Inferior parietal cortex (tissue), 1 donor: ENCODE data around the gene KCNIP3.
"Not testable (repeated sequence)": the region's sequence is repeated elsewhere in the genome, so short reads cannot be mapped to it uniquely, and the experiment has no call there.

Experiments
- DNase-seq: peaks from one replicate; pipeline ENCODE4 v3.0.0-alpha.2; 2016; ENCODE audit errors: extremely low spot score

KCNIP3 gene

GRCh38 chr2:95361216-95361980 lies 64.3 kb downstream of the KCNIP3 start:
- no peak for DNase-seq

GRCh38 chr2:95362486-95362885 lies 65.3 kb downstream of the KCNIP3 start:
- DNase-seq, result no peak

GRCh38 chr2:95366514-95366913 lies 69.4 kb downstream of the KCNIP3 start:
- DNase-seq, result no peak

DNA sequence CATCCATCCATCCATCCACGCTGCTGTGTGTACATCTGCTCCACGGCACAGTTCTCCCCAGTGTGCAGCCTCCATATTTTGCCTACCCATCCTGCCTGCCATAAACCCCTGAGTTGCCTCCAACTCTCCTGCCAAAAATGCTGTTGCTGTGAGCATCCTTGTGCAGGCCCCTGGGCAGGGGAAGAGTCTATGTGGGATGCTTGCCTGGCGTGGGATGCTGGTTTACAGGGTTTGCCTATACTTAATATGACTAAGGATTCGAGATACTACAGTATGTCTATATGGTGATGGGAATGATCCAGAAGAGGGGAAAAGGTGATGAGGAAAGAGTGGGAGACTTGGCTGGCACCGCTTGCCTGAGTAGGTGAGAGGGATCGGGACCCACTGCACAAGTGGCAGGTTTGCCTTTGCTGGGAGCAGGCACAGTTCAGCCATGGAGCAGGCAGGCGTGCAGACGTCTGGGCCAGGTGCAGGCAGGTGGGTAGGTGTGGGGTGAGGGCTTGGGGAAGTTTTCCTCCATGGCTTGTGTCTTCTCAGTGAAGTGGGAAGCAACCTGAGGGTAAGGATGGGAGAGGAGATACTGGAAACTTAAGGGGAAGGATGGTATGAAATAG lies 75.2 kb downstream of the KCNIP3 start:
- DNase-seq, result no peak

DNA sequence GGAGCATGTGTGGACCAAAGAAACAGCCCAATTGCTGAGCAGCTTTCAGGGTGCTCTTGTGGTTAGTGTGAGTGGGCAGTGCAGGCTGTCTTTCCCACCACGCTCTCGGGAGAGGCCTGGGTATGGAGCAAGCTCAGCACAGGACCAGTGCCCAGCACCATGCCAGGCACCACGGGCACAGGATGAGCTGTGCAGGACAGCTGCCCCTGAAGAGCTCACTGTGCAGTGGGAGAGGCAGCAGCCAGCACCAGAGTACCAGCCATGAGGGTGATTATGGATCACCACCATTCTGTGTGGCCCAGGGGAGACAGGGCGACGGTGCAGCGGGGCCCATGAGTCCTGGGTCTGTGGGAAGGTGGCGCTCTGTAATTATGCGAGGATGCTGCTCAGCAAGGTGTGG lies 75.7 kb downstream of the KCNIP3 start:
- DNase-seq, result no peak

DNA sequence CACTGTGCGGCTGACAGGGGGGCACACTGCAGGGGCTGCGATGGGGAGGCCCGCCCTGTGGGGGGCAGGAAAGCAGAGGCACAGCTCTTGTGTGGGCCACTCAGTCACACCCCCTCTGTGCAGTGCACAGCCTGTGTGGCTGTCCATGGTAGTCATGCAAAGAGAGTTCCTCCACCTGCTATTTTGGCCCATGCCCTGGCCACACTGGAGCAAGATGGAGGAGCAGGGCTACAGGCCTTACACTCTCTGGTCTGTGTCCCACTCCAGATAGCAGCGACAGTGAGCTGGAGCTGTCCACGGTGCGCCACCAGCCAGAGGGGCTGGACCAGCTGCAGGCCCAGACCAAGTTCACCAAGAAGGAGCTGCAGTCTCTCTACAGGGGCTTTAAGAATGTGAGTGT lies 76.9 kb downstream of the KCNIP3 start:
- no peak for DNase-seq

GRCh38 chr2:95374451-95374920 lies 77.3 kb downstream of the KCNIP3 start:
- DNase-seq, result no peak

GRCh38 chr2:95374921-95375471 lies 77.8 kb downstream of the KCNIP3 start:
- no peak for DNase-seq

DNA sequence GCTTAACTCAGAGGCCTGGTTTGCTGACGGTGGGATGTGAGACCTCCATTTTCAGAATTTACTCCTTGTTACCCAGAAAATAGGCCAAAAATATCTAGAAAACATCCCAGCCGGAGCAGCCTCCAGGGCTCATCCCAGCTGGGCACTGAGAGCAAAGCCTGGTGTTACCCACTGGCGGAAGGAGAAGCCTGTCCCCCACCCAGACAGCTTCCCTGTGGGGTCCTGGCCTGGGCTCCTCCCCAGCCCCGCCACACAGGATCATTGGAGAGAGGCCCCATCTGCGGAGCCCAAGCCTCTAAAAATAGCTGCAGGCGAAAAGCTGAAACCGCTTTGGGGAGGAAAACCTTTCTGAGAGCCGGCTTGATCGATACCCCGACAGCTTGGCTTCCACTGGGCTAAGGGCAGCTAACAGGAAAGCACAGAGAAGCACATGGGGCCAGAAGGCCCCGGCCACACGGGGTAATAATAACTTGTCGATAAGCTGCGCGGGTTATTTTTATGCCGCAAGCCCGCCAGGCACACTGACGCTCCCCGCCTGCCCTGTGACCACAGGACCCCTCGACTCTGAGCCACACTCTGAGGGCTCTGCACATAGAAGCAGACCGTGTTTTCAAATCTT lies 78.5 kb downstream of the KCNIP3 start:
- no peak for DNase-seq

GRCh38 chr2:95376311-95377215 lies 79.4 kb downstream of the KCNIP3 start:
- DNase-seq, result no peak

DNA sequence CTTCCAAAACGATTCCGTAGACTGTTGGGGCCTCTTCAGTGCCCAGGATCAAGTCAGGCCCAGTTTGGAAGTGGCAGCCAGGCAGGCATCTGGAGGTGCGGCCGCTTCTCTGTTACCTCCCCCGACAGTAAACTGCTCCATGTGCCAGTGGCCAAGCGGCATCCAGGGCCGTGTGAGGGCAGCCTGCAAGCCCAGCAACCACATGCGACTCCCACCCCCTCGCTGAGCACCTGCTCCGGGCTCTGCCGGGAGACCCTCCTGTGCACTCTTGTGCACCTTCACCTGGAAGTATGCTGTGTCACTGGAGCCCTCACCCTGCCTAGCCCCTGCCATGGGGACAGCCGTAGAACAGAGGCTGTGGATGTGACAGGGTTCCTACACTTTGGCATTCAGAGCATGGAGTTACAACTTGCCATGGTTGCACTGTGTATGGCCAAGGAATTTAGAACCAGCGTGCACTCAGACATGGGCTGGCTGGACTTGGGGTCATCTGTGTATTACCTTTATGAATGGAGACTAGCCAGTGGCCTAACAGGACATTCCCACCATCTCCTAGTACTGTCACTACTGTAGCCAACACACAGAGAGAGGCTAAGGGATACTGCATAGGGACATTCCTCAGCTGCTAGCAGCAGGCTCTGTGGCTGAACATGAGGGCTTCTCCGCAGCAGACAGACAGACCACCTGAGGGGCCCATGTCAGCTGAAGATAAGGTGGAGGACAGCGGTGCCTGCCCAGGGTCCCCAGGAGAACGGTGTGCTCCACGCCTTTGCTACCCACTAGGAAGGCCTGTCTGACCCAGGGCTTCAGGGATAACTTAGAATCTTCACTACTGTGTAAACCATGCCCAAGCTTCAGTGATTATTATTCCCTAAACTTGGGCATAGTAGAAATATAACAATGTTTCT lies 80.3 kb downstream of the KCNIP3 start:
- no peak for DNase-seq

DNA sequence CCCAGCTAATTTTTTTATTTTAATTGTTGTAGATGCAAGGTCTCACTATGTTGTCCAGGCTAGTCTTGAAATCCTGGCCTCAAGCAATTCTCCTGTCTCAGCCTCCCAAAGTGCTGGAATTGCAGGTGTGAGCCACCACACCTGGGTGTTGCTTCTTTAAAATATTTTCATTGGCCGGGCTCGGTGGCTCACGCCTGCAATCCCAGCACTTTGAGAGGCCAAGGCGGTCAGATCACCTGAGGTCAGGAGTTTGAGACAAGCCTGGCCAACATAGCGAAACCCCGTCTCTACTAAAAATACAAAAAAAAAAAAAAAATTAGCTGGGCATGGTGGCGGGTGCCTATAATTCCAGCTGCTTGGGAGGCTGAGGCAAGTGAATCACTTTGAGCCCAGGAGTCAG lies 81.1 kb downstream of the KCNIP3 start:
- not testable (repeated sequence) for DNase-seq

GRCh38 chr2:95379371-95379831 lies 82.3 kb downstream of the KCNIP3 start:
- no peak for DNase-seq

GRCh38 chr2:95380280-95380679 lies 83.1 kb downstream of the KCNIP3 start:
- no peak for DNase-seq

- DNase-seq, result no peak
These were observed 83.6 kb downstream of the KCNIP3 start for GRCh38 chr2:95380731-95381130.

GRCh38 chr2:95381212-95382191 lies 84.4 kb downstream of the KCNIP3 start:
- no peak for DNase-seq

GRCh38 chr2:95382192-95382591 lies 85.0 kb downstream of the KCNIP3 start:
- DNase-seq, result no peak

DNA sequence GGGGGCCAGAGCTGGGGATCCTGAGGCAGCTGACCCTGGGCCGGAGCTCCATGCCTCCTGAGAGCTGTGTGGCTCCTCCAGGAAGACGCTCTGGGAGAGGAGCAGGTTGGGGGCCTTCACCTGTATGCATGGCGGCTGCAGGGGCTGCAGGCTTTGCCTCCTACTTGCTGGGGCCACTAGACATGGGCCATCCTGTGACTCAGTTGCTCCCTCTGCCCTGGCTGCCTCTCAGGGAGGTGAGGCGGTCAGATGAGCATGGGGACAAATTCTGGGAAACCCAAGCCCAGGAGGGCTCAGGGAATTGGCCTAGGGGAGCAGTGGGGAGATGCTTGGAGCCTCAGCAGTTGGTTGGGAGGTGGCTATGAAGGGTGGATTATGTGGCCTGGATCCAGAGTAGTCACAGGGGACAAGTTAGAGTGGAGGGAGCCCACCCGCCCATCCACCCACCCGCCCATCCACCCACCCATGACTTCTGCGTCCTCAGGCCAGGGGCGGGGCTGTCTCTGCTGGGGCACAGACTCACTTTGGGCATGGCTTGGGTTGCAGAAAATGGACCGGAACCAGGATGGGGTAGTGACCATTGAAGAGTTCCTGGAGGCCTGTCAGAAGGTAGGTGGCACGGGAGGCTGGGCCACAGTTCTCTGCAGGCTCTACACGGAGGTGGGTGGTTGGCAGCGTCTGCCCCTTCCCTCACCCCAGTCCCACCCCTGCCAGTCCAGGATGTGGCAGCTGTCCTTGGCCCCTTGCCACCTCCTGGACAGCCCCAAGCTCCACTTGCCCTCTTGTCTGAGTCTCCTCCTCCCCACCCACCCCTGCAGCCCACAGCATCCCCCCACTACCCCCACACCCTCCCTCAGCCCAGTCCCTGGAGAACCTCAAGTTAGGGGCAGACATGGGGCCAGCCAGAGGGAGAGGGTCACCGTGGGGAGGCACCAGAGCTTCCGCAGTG lies 85.8 kb downstream of the KCNIP3 start:
- DNase-seq, result no peak
